Loucy (cell line): Measurements from ENCODE around the gene GNB1L.

Source experiments
- H2AFZ ChIP-seq: fragments of 200-600 bp; sonication (generic); 2 replicates; pipeline ENCODE4 v1.6.0; 2016; ENCODE audit warnings: antibody characterized with exemption, mild to moderate bottlenecking, low read length, moderate library complexity
- H3F3A ChIP-seq: fragments of 200-600 bp; 2 replicates; pipeline ENCODE4 v1.6.0; 2016; ENCODE audit warnings: antibody characterized with exemption, low read depth, mild to moderate bottlenecking
- H3K27me3 ChIP-seq: fragments of 200-600 bp; sonication (generic); 2 replicates; pipeline ENCODE4 v1.6.1; 2014; ENCODE audit warnings: low read length, mild to moderate bottlenecking; ENCODE audit not compliant: insufficient read depth, poor library complexity, severe bottlenecking
- H3K36me3 ChIP-seq: fragments of 200-600 bp; sonication (generic); 2 replicates; pipeline ENCODE4 v1.6.1; 2016; ENCODE audit warnings: low read length; ENCODE audit not compliant: insufficient read depth
- H3K4me1 ChIP-seq: fragments of 200-600 bp; sonication (generic); 2 replicates; pipeline ENCODE4 v1.5.1; 2014; ENCODE audit warnings: low read length, mild to moderate bottlenecking; ENCODE audit not compliant: insufficient read depth, poor library complexity, severe bottlenecking
- H3K4me2 ChIP-seq: fragments of 200-600 bp; sonication (generic); 2 replicates; pipeline ENCODE4 v1.6.0; 2014; ENCODE audit warnings: antibody characterized with exemption, low read length, low read depth, mild to moderate bottlenecking; ENCODE audit not compliant: poor library complexity, severe bottlenecking
- H3K4me3 ChIP-seq: fragments of 200-600 bp; sonication (generic); 2 replicates; pipeline ENCODE4 v1.5.1; 2014; ENCODE audit warnings: low read length, mild to moderate bottlenecking, mixed read lengths; ENCODE audit not compliant: poor library complexity, severe bottlenecking
- H3K79me2 ChIP-seq: fragments of 200-600 bp; sonication (generic); 2 replicates; pipeline ENCODE4 v1.6.1; 2014; ENCODE audit warnings: low read length; ENCODE audit not compliant: insufficient read depth
- H3K9ac ChIP-seq: fragments of 200-600 bp; sonication (generic); 2 replicates; pipeline ENCODE4 v1.6.0; 2014; ENCODE audit warnings: mild to moderate bottlenecking, low read depth, low read length, moderate library complexity; ENCODE audit not compliant: poor library complexity, severe bottlenecking
- H3K9me2 ChIP-seq: fragments of 200-600 bp; sonication (generic); replicated peaks from 2 replicates; pipeline ENCODE4 v1.6.1; 2016; ENCODE audit warnings: low read depth, low read length, mixed read lengths
- H3K9me3 ChIP-seq: fragments of 200-600 bp; sonication (generic); 2 replicates; pipeline ENCODE4 v1.6.1; 2014; ENCODE audit warnings: mild to moderate bottlenecking, antibody characterized with exemption, low read length, low read depth; ENCODE audit not compliant: insufficient read depth
- H4K20me1 ChIP-seq: fragments of 200-600 bp; sonication (generic); 2 replicates; pipeline ENCODE4 v1.6.0; 2014; ENCODE audit warnings: antibody characterized with exemption, low read length, mild to moderate bottlenecking; ENCODE audit not compliant: insufficient read depth, poor library complexity, severe bottlenecking
- EZH2phosphoT487 ChIP-seq: fragments of 200-600 bp; IDR thresholded peaks from 2 replicates; pipeline ENCODE4 v1.6.1; 2018; ENCODE audit warnings: antibody characterized with exemption, mild to moderate bottlenecking, moderate library complexity, borderline replicate concordance
- TF ChIP-seq, protein P1 (sequence below): fragments of 200-600 bp; sonication (generic); conservative IDR thresholded peaks from 2 replicates; pipeline ENCODE4 v1.5.1; 2014; ENCODE audit warnings: mild to moderate bottlenecking, antibody characterized with exemption, low read length

GNB1L gene

DNA sequence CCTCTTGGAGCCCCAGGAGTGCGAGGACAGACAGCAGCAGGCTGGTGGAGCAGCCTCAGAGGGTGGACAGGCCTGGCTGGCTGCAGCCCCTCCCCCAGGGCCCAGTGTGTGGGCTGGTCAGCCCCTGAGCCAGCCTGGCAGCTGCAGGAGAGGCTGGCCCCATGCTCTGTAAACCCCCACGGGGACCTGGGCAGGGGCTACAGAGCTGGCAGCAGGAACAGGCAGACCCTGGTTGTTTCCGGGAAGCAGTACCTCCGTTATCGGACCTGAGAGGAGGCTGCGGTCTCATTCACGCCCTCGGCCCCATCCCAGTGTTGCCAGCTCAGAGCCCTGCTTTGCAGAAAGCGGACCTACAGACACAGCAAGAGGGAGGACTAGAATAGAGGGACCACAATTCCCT lies 48.4 kb upstream of the GNB1L start:
- Histone ChIP-seq H4K20me1 (no peaks in the 10 kb centered on the region), H3F3A (no peaks in the 10 kb centered on the region), H3K27me3 (no peaks in the 10 kb centered on the region), H3K4me3 (no peak overlapping the region), H3K9ac (no peak overlapping the region), H3K4me1 (no peaks in the 10 kb centered on the region), H3K9me3 (no peaks in the 10 kb centered on the region), H3K79me2 (no peaks in the 10 kb centered on the region), H2AFZ (no peak overlapping the region), H3K36me3 (no peaks in the 10 kb centered on the region), H3K9me2 (no peaks in the 10 kb centered on the region), H3K4me2 (no peak overlapping the region)
- TF ChIP-seq EZH2phosphoT487: no peak
- TF ChIP-seq, protein P1, sequence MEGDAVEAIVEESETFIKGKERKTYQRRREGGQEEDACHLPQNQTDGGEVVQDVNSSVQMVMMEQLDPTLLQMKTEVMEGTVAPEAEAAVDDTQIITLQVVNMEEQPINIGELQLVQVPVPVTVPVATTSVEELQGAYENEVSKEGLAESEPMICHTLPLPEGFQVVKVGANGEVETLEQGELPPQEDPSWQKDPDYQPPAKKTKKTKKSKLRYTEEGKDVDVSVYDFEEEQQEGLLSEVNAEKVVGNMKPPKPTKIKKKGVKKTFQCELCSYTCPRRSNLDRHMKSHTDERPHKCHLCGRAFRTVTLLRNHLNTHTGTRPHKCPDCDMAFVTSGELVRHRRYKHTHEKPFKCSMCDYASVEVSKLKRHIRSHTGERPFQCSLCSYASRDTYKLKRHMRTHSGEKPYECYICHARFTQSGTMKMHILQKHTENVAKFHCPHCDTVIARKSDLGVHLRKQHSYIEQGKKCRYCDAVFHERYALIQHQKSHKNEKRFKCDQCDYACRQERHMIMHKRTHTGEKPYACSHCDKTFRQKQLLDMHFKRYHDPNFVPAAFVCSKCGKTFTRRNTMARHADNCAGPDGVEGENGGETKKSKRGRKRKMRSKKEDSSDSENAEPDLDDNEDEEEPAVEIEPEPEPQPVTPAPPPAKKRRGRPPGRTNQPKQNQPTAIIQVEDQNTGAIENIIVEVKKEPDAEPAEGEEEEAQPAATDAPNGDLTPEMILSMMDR: no peak

DNA sequence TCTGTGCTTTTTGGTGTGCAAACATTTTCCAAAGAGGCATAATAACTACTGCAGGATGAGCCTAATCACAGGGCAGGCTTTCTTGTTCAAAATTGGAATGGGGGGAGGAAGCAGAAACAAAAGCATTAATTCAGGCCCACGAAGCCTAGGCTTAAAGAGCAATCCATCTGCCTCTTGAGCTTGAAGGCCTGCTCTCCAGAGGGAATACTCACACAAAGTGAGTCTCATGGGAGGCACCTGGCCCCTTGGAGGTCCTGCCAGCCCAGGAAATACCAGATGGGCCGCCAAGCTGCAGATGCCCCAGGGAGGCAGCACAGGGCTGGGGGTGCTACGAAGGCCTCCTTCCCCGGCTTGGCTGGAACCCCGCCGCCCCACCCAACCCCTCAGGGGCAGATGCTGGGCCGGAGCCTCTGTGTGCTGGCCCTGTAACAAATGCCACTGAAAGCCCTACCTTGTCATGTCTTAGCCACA lies 47.6 kb upstream of the GNB1L start:
- Histone ChIP-seq H2AFZ (no peak overlapping the region), H3K27me3 (no peaks in the 10 kb centered on the region), H4K20me1 (no peaks in the 10 kb centered on the region), H3K4me1 (peaks cover 2% of the 10 kb centered on the region), H3K9ac (peak overlapping the region; percentile 2), H3K9me2 (no peaks in the 10 kb centered on the region), H3K79me2 (no peaks in the 10 kb centered on the region), H3K36me3 (no peaks in the 10 kb centered on the region), H3K4me2 (no peak overlapping the region), H3F3A (no peaks in the 10 kb centered on the region), H3K9me3 (no peaks in the 10 kb centered on the region), H3K4me3 (no peak overlapping the region)
- TF ChIP-seq, protein P1: no peak
- no peak for TF ChIP-seq EZH2phosphoT487

DNA sequence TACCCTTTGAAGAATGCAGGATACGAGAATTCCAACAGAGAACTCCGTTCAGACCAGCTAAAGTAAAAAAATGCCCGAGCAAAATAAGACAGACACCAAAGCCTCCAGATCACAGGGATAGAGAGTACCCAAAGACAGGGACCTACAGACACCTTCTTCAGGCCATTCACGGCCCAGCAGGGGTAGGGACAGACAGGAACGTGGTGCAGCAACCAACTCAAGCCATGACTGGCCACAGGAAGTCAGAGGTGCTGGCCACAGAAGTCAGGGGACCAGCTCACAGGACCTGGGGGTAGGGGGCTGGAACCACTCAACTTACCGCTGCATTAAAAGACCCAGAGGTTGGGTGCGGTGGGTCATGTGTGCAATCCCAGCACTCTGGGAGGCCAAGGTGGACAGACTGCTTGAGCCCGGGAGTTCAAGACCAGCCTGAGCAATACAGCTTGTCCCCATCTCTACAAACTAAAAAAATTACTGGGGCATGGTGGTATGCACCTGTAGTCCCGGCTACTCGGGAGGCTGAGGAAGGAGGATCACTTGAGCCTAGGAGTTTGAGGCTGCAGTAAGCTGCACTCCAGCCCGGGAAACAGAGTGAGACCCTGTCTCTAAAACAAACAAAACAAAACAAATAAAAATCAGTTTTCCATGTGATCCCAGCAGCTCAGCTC lies 47.0 kb upstream of the GNB1L start:
- H3K4me2 ChIP-seq: no peak overlapping the region
- H3K36me3 ChIP-seq: no peaks in the 10 kb centered on the region
- H2AFZ ChIP-seq: no peak overlapping the region
- no peaks in the 10 kb centered on the region for H3K9me2 ChIP-seq
- no peaks in the 10 kb centered on the region for H4K20me1 ChIP-seq
- no peak overlapping the region for H3K4me3 ChIP-seq
- peak overlapping the region; percentile 2 for H3K9ac ChIP-seq
- TF ChIP-seq, protein P1: no peak
- no peak for TF ChIP-seq EZH2phosphoT487
- no peaks in the 10 kb centered on the region for H3K79me2 ChIP-seq
- H3K9me3 ChIP-seq: no peaks in the 10 kb centered on the region
- H3K27me3 ChIP-seq: no peaks in the 10 kb centered on the region
- H3K4me1 ChIP-seq: peaks cover 8% of the 10 kb centered on the region
- no peaks in the 10 kb centered on the region for H3F3A ChIP-seq
